Gastroesophageal sphincter (tissue), 4 donors: Measurements from ENCODE around the gene PTK7. TPM values are rescaled to one million over a fixed set of nuclear protein-coding genes. Genes with fewer than 3 reads are reported as not detected.

Source experiments
- ATAC-seq: fragments of 150-250 bp; one replicate; pipeline ENCODE4 v1.9.1; 2016; ENCODE audit warnings: mild to moderate bottlenecking, moderate library complexity
- H3K27ac ChIP-seq, 4 donors: fragments of 200-600 bp; sonication (generic) in 3 of 4; 1 replicate in 3 of 4; 2 replicates in 1 of 4; pipeline ENCODE4 v1.5.1; 2016 to 2019
- H3K27me3 ChIP-seq: fragments of 200-600 bp; sonication (generic); one replicate; pipeline ENCODE4 v1.5.1; 2019
- H3K36me3 ChIP-seq, 2 donors: fragments of 200-600 bp; sonication (generic); one replicate each; pipeline ENCODE4 v1.5.1; 2019; ENCODE audit warnings: control low read depth in 1 of 2
- H3K4me1 ChIP-seq, 3 donors: fragments of 200-600 bp; sonication (generic); 1 replicate in 2 of 3; 2 replicates in 1 of 3; pipeline ENCODE4 v1.5.1; 2016 to 2019; ENCODE audit warnings: control low read depth in 2 of 3
- H3K4me3 ChIP-seq, 2 donors: fragments of 200-600 bp; sonication (generic); one replicate each; pipeline ENCODE4 v1.5.1; 2019; ENCODE audit warnings: mild to moderate bottlenecking in 1 of 2, moderate library complexity in 1 of 2
- H3K9me3 ChIP-seq, 3 donors: fragments of 200-600 bp; sonication (generic); one replicate each; pipeline ENCODE4 v1.5.1; 2017 to 2019; ENCODE audit warnings: control low read depth in 2 of 3
- CTCF ChIP-seq, 4 experiments: fragments of 200-600 bp in 2 of 4; fragments of 450-650 bp in 2 of 4; sonication (generic) in 1 of 4; IDR thresholded peaks; one replicate each; pipeline ENCODE4 v1.5.1; 2017 to 2019; ENCODE audit warnings: antibody characterized with exemption in 4 of 4, mild to moderate bottlenecking in 2 of 4, moderate library complexity in 2 of 4
- EP300 ChIP-seq: sonication (generic); formaldehyde crosslinking; IDR thresholded peaks from one replicate; pipeline ENCODE4 v1.6.1; 2017; ENCODE audit warnings: antibody characterized with exemption, mild to moderate bottlenecking
- POLR2A ChIP-seq, 2 donors: fragments of 450-650 bp; IDR thresholded peaks; one replicate each; pipeline ENCODE4 v1.6.1; 2017; ENCODE audit warnings: antibody characterized with exemption in 2 of 2, mild to moderate bottlenecking in 2 of 2, moderate library complexity in 1 of 2
- POLR2AphosphoS5 ChIP-seq: sonication (generic); formaldehyde crosslinking; IDR thresholded peaks from one replicate; pipeline ENCODE4 v1.6.1; 2017; ENCODE audit warnings: antibody characterized with exemption
- WGBS, 2 donors: methylation state at CpG; one replicate each; pipeline ENCODE4 v1.1.5; 2018; ENCODE audit warnings: low coverage in 1 of 2; 5-methylcytosine and 5-hydroxymethylcytosine counted together
- total RNA-seq, 4 donors: library from RNA; depleted of rRNA; stranded (reverse); fragments of >200 nt; gene quantifications; one replicate each; pipeline ENCODE4 v1.1.0, GENCODE V29; 2016

Gene PTK7
- total RNA-seq, 4 donors from 2014 or later, result 2.0 to 11.6 (median 7.7) TPM

- no peaks in the 10 kb centered on the region for H3K36me3 ChIP-seq
- H3K4me1 ChIP-seq, result no peaks in the 10 kb centered on the region
- ATAC-seq, result no peak
- no peak overlapping the region for H3K4me3 ChIP-seq
- H3K9me3 ChIP-seq, result no peaks in the 10 kb centered on the region
- WGBS, 2 donors, result 87% methylated on average over 3 of the region's 8 CpGs; no CpG with 5 or more reads in 1 of the 2 donors
- no peak overlapping the region for H3K27ac ChIP-seq
- H3K27me3 ChIP-seq, result no peaks in the 10 kb centered on the region
- no peak for TF ChIP-seq POLR2AphosphoS5
- TF ChIP-seq CTCF (IDR thresholded peaks at IDR 0.05), result no peak
- TF ChIP-seq POLR2A (IDR thresholded peaks at IDR 0.05), result no peak
- no peak for TF ChIP-seq EP300
These were observed 10.0 kb downstream of the PTK7 start for GRCh38 chr6:43086022-43086658.

- TF ChIP-seq POLR2AphosphoS5 (no peak), POLR2A (IDR thresholded peaks at IDR 0.05) (no peak), CTCF (IDR thresholded peaks at IDR 0.05) (no peak)
These were observed 12.5 kb downstream of the PTK7 start for GRCh38 chr6:43088654-43089056.

GRCh38 chr6:43089467-43089866 lies 13.4 kb downstream of the PTK7 start:
- no peak overlapping the region for H3K27ac ChIP-seq
- 68 to 71% methylated on average over 4 of the region's 4 CpGs for WGBS, 2 donors
- TF ChIP-seq EP300 (no peak), POLR2A (IDR thresholded peaks at IDR 0.05) (no peak), CTCF (IDR thresholded peaks at IDR 0.05) (no peak), POLR2AphosphoS5 (no peak)
- H3K27me3 ChIP-seq, result no peaks in the 10 kb centered on the region
- H3K36me3 ChIP-seq, result no peaks in the 10 kb centered on the region
- no peaks in the 10 kb centered on the region for H3K9me3 ChIP-seq
- peaks cover 0 to 16% (median 0%) of the 10 kb centered on the region in 3 donors for H3K4me1 ChIP-seq
- no peak for ATAC-seq
- no peak overlapping the region for H3K4me3 ChIP-seq

More at GRCh38 chr6:43088654-43089056, 12.5 kb downstream of the PTK7 start:
- peaks cover 0 to 9% (median 0%) of the 10 kb centered on the region in 3 donors for H3K4me1 ChIP-seq
- H3K27ac ChIP-seq, result no peak overlapping the region
- no peak for ATAC-seq
- H3K9me3 ChIP-seq, result no peaks in the 10 kb centered on the region
- H3K27me3 ChIP-seq, result no peaks in the 10 kb centered on the region
- H3K36me3 ChIP-seq, result no peaks in the 10 kb centered on the region
- WGBS, 2 donors, result 80 to 90% methylated on average over 1 to 4 of the region's 4 CpGs
- H3K4me3 ChIP-seq, result no peak overlapping the region

GRCh38 chr6:43089874-43090558 lies 13.9 kb downstream of the PTK7 start:
- H3K9me3 ChIP-seq, result no peaks in the 10 kb centered on the region
- no peaks in the 10 kb centered on the region for H3K36me3 ChIP-seq
- H3K4me1 ChIP-seq, result peaks cover 0 to 19% (median 0%) of the 10 kb centered on the region in 3 donors
- no peak for TF ChIP-seq EP300
- no peak overlapping the region for H3K4me3 ChIP-seq
- ATAC-seq, result no peak
- no peak overlapping the region for H3K27ac ChIP-seq
- no peaks in the 10 kb centered on the region for H3K27me3 ChIP-seq
- WGBS, 2 donors, result 71 to 79% methylated on average over 2 to 3 of the region's 8 CpGs

- no peaks in the 10 kb centered on the region for H3K36me3 ChIP-seq
- TF ChIP-seq POLR2AphosphoS5 (no peak), CTCF (IDR thresholded peaks at IDR 0.05) (no peak)
- WGBS, 2 donors, result 58 to 80% methylated on average over 1 to 2 of the region's 2 CpGs
- H3K4me1 ChIP-seq, result peaks cover 0 to 19% (median 0%) of the 10 kb centered on the region in 3 donors
- no peaks in the 10 kb centered on the region for H3K9me3 ChIP-seq
- H3K4me3 ChIP-seq, result no peak overlapping the region
- no peak overlapping the region for H3K27ac ChIP-seq
- no peaks in the 10 kb centered on the region for H3K27me3 ChIP-seq
- ATAC-seq, result no peak
These were observed 14.4 kb downstream of the PTK7 start for GRCh38 chr6:43090559-43090956.
